Keratinocyte (primary cell): ENCODE measurements around the gene CDC25C. TPM values are rescaled to one million over a fixed set of nuclear protein-coding genes. Genes with fewer than 3 reads are reported as not detected.

Experiments
- DNase-seq: peaks from one replicate; pipeline ENCODE4 v3.0.0-alpha.2; 2011; ENCODE audit warnings: low read depth, missing footprints, low spot score
- FAIRE-seq: peaks from 2 replicates; lab custom pipeline; 2011; peaks lifted over from hg19 to GRCh38; lab: Jason Lieb, UNC
- H2AFZ ChIP-seq: 2 replicates; pipeline ENCODE4 v1.6.0; 2012; ENCODE audit warnings: low read length, control low read depth, inconsistent platforms; ENCODE audit not compliant: control insufficient read depth
- H3K27ac ChIP-seq: 2 replicates; pipeline ENCODE4 v1.5.1; 2011; ENCODE audit warnings: low read length; ENCODE audit not compliant: control insufficient read depth, insufficient read depth
- H3K27me3 ChIP-seq: 3 replicates; pipeline ENCODE4 v1.6.0; 2011; ENCODE audit warnings: low read length; ENCODE audit not compliant: control insufficient read depth, insufficient read depth; ENCODE audit errors: extremely low read depth
- H3K36me3 ChIP-seq, 2 experiments: 2 replicates in 1 of 2; 3 replicates in 1 of 2; pipeline ENCODE4 v1.5.1; 2011; ENCODE audit warnings: low read length in 2 of 2, mild to moderate bottlenecking in 1 of 2; ENCODE audit not compliant: control insufficient read depth in 2 of 2, insufficient read depth in 2 of 2; ENCODE audit errors: extremely low read depth in 1 of 2
- H3K4me1 ChIP-seq: 3 replicates; pipeline ENCODE4 v1.5.1; 2011; ENCODE audit warnings: low read length; ENCODE audit not compliant: control insufficient read depth, insufficient read depth; ENCODE audit errors: extremely low read depth
- H3K4me2 ChIP-seq: 3 replicates; pipeline ENCODE4 v1.6.0; 2011; ENCODE audit warnings: low read depth, low read length; ENCODE audit not compliant: control insufficient read depth, insufficient read depth; ENCODE audit errors: extremely low read depth
- H3K4me3 ChIP-seq, 3 experiments: fragments of 200-600 bp in 1 of 3; sonication (generic) in 1 of 3; 2 replicates in 2 of 3; 3 replicates in 1 of 3; pipeline ENCODE4 v1.5.1; 2011 to 2016; ENCODE audit warnings: low read length in 3 of 3, mild to moderate bottlenecking in 3 of 3, control low read depth in 2 of 3, inconsistent platforms in 1 of 3, low read depth in 1 of 3, mixed read lengths in 1 of 3, mixed run types in 1 of 3, moderate library complexity in 1 of 3; ENCODE audit not compliant: control insufficient read depth in 2 of 3, insufficient read depth in 2 of 3; ENCODE audit errors: extremely low read depth in 1 of 3
- H3K79me2 ChIP-seq: 2 replicates; pipeline ENCODE4 v1.6.0; 2012; ENCODE audit warnings: low read length; ENCODE audit not compliant: control insufficient read depth, insufficient read depth
- H3K9ac ChIP-seq: 3 replicates; pipeline ENCODE4 v1.6.0; 2011; ENCODE audit warnings: low read length; ENCODE audit not compliant: control insufficient read depth, insufficient read depth; ENCODE audit errors: extremely low read depth
- H3K9me1 ChIP-seq: 3 replicates; pipeline ENCODE4 v1.6.0; 2011; ENCODE audit warnings: low read length; ENCODE audit not compliant: control insufficient read depth, insufficient read depth; ENCODE audit errors: extremely low read depth
- H3K9me3 ChIP-seq: 2 replicates; pipeline ENCODE4 v1.5.1; 2012; ENCODE audit warnings: low read depth, low read length; ENCODE audit not compliant: control insufficient read depth
- H4K20me1 ChIP-seq: 3 replicates; pipeline ENCODE4 v1.6.0; 2011; ENCODE audit warnings: low read length; ENCODE audit not compliant: control insufficient read depth, insufficient read depth; ENCODE audit errors: extremely low read depth
- EZH2 ChIP-seq: IDR thresholded peaks from one replicate; pipeline ENCODE4 v1.6.1; 2012; ENCODE audit warnings: inconsistent platforms, mild to moderate bottlenecking, low read length, moderate library complexity
- dilution Hi-C: fragments of 300-500 bp; cut with MboI; formaldehyde crosslinking; loops from one replicate; pipeline ENCODE4 v1.7.0; 2020; ENCODE audit warnings: low sequenced_read_pairs; ENCODE audit not compliant: extremely low pct_ligation_motif_present
- polyA plus RNA-seq, 5 experiments: library from polyadenylated mRNA; depleted of rRNA in 3 of 5; stranded (reverse) in 3 of 5; stranded (forward) in 1 of 5; unstranded in 1 of 5; fragments of >200 nt; gene quantifications; 1 replicate in 1 of 5; 2 replicates in 3 of 5; 3 replicates in 1 of 5; pipeline versions ENCODE4 v1.2.1 to v1.2.3, GENCODE V29; 2011 to 2012; ENCODE audit warnings: missing spikeins in 2 of 5, low read depth in 1 of 5, low replicate concordance in 1 of 5
- TF ChIP-seq, protein P1 (sequence below), 3 experiments: IDR thresholded peaks in 1 of 3; conservative IDR thresholded peaks in 1 of 3; optimal IDR thresholded peaks in 1 of 3; 2 replicates in 2 of 3; 3 replicates in 1 of 3; pipeline versions ENCODE3 to v1.5.1; 2011; ENCODE audit warnings: low read length in 3 of 3, mild to moderate bottlenecking in 3 of 3, moderate library complexity in 2 of 3, control low read depth in 1 of 3, inconsistent platforms in 1 of 3; ENCODE audit not compliant: insufficient read depth in 2 of 3; ENCODE audit errors: extremely low read depth in 1 of 3

The CDC25C gene
- polyA plus RNA-seq, 1 donor (not counting 4 experiments of a cell fraction or from before 2014, with no cell fraction given) = 4.7 TPM

DNA sequence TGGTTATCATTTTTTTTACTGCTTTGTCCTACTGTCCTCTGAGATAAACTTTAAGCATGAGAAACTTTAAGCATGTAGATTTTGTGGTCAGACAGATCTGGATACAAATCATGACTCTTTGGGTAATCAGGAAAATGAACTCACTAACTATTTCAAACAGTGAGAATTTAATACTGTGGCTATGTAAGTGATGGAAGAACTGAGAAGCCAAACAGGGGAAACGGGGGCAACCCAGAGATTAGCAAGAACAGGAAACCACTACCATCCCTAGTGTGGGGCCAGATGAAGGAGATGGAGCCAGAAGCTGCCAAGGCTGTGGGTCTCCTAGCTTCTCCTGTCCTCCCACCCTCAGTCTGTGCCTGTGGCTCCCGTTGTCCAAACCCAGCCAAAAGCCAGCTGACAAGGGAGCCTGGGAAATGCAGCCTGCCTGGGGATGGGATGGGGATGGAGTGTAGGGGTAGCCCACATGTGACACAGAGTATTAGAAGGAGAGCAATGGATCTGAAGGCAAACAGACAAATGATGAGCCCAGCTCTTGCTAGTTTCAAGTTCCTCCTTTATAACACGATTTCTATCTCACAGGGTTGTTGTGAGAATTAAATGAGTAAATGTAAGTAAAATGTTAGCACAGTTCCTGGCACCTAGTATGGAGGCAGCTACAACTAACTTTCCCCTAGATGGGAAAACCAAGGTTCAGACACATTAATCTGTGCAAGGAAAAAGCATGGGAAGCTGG, 90.8 kb downstream of the CDC25C start:
- no peaks in the 10 kb centered on the region for H3K36me3 ChIP-seq
- H3K9me3 ChIP-seq = no peaks in the 10 kb centered on the region
- H3K9me1 ChIP-seq = no peaks in the 10 kb centered on the region
- H3K79me2 ChIP-seq = no peaks in the 10 kb centered on the region
- DNase-seq = no peak
- dilution Hi-C loops = no loop called here
- H4K20me1 ChIP-seq = no peaks in the 10 kb centered on the region
- peaks cover 41% of the 10 kb centered on the region for H3K27me3 ChIP-seq
- H3K4me3 ChIP-seq = no peak overlapping the region
- FAIRE-seq = no peak
- H3K27ac ChIP-seq = no peak overlapping the region
- no peak overlapping the region for H3K9ac ChIP-seq
- no peak for TF ChIP-seq EZH2
- TF ChIP-seq, protein P1, sequence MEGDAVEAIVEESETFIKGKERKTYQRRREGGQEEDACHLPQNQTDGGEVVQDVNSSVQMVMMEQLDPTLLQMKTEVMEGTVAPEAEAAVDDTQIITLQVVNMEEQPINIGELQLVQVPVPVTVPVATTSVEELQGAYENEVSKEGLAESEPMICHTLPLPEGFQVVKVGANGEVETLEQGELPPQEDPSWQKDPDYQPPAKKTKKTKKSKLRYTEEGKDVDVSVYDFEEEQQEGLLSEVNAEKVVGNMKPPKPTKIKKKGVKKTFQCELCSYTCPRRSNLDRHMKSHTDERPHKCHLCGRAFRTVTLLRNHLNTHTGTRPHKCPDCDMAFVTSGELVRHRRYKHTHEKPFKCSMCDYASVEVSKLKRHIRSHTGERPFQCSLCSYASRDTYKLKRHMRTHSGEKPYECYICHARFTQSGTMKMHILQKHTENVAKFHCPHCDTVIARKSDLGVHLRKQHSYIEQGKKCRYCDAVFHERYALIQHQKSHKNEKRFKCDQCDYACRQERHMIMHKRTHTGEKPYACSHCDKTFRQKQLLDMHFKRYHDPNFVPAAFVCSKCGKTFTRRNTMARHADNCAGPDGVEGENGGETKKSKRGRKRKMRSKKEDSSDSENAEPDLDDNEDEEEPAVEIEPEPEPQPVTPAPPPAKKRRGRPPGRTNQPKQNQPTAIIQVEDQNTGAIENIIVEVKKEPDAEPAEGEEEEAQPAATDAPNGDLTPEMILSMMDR (optimal IDR thresholded peaks at IDR 0.05 in 1 of 3, IDR thresholded peaks at IDR 0.05 in 1 of 3, conservative IDR thresholded peaks at IDR 0.05 in 1 of 3; ENCODE audit: extremely low read depth in 1 of 3, insufficient read depth in 2 of 3, low read length in 3 of 3) = no peak
- no peak overlapping the region for H2AFZ ChIP-seq
- no peak overlapping the region for H3K4me2 ChIP-seq
- peaks cover 3% of the 10 kb centered on the region for H3K4me1 ChIP-seq

DNA sequence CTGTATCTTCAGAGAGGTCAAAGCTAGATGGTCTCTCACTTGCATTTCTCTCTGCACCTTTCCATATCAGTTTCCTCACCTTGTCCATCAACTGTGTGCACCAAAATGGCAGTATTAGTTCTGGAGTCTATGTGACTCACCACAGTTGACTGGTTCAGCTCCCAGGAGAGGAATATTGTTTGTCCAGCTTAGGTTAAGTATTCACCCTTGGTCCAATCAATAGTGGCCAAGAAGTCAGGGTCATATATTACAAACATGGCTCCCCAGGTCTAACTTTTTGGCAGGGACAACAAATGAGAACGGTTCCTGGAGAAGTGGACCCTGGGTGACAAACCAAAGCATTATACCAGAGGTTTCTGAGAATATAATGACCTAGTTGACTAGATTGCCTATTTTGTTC, 93.6 kb downstream of the CDC25C start:
- no peaks in the 10 kb centered on the region for H4K20me1 ChIP-seq
- H3K4me3 ChIP-seq = no peak overlapping the region
- no peaks in the 10 kb centered on the region for H3K36me3 ChIP-seq
- peaks cover 3% of the 10 kb centered on the region for H3K4me1 ChIP-seq
- H3K27me3 ChIP-seq = peaks cover 30% of the 10 kb centered on the region
- TF ChIP-seq, protein P1 (optimal IDR thresholded peaks at IDR 0.05 in 1 of 3, IDR thresholded peaks at IDR 0.05 in 1 of 3, conservative IDR thresholded peaks at IDR 0.05 in 1 of 3; ENCODE audit: extremely low read depth in 1 of 3, insufficient read depth in 2 of 3, low read length in 3 of 3) = no peak
- no peak for TF ChIP-seq EZH2
- no peak for DNase-seq
- H3K79me2 ChIP-seq = no peaks in the 10 kb centered on the region
- dilution Hi-C loops = no loop called here
- H3K9ac ChIP-seq = no peak overlapping the region
- H3K4me2 ChIP-seq = no peak overlapping the region
- FAIRE-seq = no peak
- H3K9me1 ChIP-seq = no peaks in the 10 kb centered on the region
- no peaks in the 10 kb centered on the region for H3K9me3 ChIP-seq
- H2AFZ ChIP-seq = no peak overlapping the region
- H3K27ac ChIP-seq = no peak overlapping the region

Other genes starting within 250 kb of the CDC25C start
- gene WNT8A, start 247.8 kb downstream of the CDC25C start, polyA plus RNA-seq = not detected in 3 replicates
- gene NME5, start 192.4 kb downstream of the CDC25C start, polyA plus RNA-seq = 0.05 to 0.14 TPM (median 0.13 TPM) in 3 replicates
- 24.4 to 36.4 TPM (median 27.4 TPM) in 3 replicates for gene BRD8, start 153.2 kb downstream of the CDC25C start, polyA plus RNA-seq
- gene KIF20A, start 152.7 kb downstream of the CDC25C start, polyA plus RNA-seq = 2.3 to 18.5 TPM (median 17.1 TPM) in 3 replicates
- gene CDC23, start 118.5 kb downstream of the CDC25C start, polyA plus RNA-seq = 26.4 to 40.2 TPM (median 33.2 TPM) in 3 replicates
- not detected in 3 replicates for gene GFRA3, start 57.2 kb downstream of the CDC25C start, polyA plus RNA-seq
- gene FAM53C, start 6.5 kb upstream of the CDC25C start, polyA plus RNA-seq = 24.6 to 31.5 TPM (median 25.5 TPM) in 3 replicates
- gene KDM3B, start 20.9 kb upstream of the CDC25C start, polyA plus RNA-seq = 17.2 to 29.1 TPM (median 28.8 TPM) in 3 replicates
- gene REEP2, start 107.3 kb upstream of the CDC25C start, polyA plus RNA-seq = 0.19 to 0.41 TPM (median 0.35 TPM) in 3 replicates
- gene EGR1, start 133.7 kb upstream of the CDC25C start, polyA plus RNA-seq = 2.8 to 7.0 TPM (median 5.6 TPM) in 3 replicates
- gene ETF1, start 211.4 kb upstream of the CDC25C start, polyA plus RNA-seq = 96.4 to 137 TPM (median 99.8 TPM) in 3 replicates
- 153 to 195 TPM (median 153 TPM) in 3 replicates for gene HSPA9, start 243.6 kb upstream of the CDC25C start, polyA plus RNA-seq